NK-92 (cell line): ENCODE measurements around the gene GID8.

Source experiments
- DNase-seq: peaks from one replicate; lab custom pipeline; 2025; ENCODE audit not compliant: unreplicated experiment; lab: John Stamatoyannopoulos, UW

GID8 gene

DNA sequence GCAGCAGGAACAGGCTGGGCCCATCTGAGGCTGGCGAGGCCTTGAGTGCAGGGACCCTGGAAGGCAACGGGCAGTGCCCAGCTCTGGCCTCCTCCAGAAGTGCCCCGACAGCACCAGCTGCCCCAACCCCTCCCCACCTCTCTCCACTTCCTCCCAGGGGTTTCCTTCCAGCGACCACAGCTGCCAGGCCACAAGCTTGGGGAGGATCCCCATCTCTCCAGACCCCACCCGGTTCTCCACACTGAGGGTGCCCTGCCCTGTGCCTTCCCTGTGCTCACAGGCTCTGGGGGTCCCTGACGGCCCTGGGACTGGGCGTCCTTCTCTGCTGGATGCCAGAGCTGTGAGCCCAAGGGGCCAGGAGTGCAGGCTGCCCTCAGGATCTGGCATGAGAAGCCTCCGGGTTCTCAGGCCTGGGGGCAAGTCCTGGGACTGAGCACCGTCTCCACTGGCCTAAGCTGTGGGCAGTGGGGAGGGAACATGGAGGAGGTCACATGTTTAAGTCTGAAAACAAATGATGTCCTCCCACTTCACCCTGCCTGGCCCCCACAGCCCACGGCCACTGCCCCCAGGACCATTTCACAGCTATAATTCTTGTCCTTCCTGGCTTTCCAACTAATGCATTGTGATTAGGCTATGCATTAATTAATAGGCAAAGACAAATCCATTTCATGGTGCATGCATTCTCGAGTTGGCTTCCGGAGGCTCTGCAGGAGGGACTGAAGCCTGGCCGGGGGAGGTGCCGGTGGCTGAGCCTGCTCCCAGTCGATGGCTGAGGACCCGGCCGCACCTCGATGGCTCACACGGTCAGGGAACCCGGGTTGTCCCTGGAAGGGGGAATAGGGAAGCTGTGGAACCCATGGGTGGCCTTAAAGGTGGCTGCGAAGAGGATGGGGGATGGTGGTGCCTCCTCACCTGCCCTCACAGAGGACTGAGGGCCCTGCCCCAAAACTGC is 44.5 kb downstream of the GID8 start:
- DNase-seq = no peak

DNA sequence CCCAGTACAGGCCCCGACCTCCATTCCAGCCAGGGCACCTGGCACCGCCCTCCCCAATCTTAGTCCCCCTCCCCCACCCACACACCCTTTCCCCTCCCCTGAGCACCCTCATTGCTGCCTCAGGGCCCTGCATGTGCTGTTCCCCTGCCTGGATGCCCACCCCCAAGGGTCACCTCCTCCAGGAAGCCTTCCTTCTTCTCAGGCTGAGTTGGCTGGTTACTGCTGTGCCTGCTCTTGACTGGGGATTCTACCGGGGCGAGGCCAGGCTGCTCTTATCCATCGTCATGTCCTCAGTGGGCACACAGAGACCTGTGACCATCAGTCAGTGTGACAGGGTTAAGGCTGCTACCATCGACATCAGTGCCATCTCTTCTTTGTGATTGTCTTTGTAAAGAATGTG is 45.3 kb downstream of the GID8 start:
- DNase-seq = no peak

- DNase-seq = no peak
These were observed 46.9 kb downstream of the GID8 start for GRCh38 chr20:62984666-62985443.

GRCh38 chr20:62985444-62985778 is 47.5 kb downstream of the GID8 start:
- no peak for DNase-seq

DNA sequence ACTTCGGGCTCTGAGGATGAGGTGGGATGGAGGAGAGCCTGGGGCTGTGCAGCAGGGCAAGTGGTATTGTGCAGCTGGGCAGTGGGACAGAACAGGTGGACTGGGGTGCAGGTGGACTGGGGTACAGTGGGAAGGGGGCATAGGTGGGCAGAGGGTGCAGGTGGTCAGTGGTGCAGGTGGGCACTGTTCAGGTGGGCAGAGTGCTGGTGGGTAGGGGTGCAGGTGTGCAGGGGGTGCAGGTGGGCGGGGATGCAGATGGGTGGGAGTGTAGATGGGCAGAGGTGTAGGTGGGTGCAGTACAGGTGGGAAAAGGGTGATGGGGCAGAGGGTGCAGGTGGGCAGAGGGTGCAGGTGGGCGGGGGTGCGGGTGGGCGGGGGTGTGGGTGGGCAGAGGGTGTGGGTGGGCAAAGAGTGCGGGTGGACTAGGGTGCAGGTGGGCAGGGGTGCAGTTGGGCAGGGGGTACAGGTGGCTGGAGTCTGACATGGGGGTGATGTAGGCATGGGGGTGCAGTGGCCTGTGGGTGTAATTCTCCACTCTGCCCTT is 48.4 kb downstream of the GID8 start:
- DNase-seq = no peak

DNA sequence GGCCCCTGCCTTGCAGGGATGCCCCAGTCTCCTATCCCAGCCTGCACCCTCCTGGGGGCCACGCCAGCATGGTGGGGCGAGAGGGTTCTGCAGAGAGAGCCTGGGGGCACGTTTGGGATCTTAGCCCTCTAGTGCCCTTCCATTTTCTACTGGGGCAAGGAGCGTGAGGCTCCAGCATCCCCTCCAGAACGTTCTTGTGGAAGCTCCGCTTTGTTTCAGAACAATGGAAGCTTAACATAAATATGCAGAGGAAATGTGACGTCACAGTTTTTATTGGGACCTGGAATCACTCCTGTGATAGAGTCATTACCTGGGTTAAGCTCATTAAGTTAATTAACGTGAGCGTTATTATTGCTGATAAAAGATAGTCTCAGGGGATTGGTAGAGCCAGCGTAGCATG is 49.2 kb downstream of the GID8 start:
- no peak for DNase-seq

DNA sequence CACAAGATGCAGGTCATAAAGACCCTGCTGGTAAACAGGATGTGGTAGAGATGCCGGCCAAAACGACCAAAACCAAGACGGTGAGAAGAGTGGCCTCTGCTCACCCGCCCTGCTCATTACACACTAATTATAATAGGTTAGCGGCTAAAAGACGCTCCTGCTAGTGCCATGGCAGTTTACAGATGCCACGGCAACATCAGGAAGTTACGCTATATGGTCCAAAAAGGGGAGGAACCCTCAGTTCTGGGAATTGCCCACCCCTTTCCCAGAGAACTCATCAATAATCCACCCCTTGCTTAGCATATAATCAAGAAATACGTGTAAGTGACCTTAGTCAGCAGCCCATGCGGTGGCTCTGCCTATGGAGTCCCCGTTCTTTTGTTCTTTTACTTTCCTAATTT is 51.3 kb downstream of the GID8 start:
- no peak for DNase-seq

DNA sequence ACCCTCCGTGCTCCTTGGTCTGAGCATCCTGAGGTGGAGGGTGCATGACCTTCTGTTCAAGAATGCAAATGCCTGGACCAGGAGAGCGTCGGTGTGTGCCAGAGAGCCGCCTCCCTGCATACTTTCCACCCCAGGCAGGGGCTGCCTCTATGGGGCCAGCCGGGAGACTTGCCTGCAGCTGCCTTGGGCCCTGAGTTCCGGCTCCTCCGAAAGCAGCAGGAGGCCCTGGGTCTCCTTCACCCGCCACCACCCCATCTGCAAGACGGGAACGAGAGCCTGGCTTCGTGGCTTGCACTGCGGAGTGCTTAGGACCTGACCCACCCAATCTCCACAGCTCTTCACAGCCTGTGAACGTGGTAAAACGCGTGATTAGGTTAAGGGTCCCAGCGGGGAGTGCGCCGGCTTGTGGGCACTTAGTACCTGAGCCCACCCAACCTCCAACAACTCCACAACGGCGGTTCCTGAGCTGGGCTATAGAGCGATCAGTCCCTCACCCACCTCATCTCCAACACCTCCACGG is 52.4 kb downstream of the GID8 start:
- no peak for DNase-seq

GRCh38 chr20:62991196-62991807 is 53.4 kb downstream of the GID8 start:
- no peak for DNase-seq

- DNase-seq = no peak
These were observed 53.9 kb downstream of the GID8 start for GRCh38 chr20:62991863-62992262.

GRCh38 chr20:62993856-62994494 is 56.0 kb downstream of the GID8 start:
- DNase-seq = no peak

DNA sequence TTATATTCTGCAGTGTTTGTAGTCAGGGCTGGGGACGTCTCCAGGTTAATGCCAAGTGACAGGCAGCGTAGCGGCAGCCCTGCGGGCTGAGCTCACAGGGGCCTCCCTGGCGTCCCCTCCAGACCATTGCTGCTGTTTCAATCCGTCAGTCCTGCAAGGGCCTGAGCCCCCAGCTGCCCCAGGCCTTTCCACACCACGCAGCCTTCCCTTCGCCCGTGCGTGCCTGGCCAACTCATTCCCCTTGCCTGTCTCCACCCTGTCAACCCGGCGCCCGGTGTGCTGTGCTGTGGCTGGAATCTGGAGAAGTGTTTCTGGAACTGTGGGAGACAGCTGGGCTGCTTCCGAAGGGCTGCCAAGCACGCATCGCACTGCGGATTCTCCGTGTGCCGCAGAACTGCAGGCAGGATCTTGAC is 56.9 kb downstream of the GID8 start:
- DNase-seq = no peak

GRCh38 chr20:62995481-62995880 is 57.5 kb downstream of the GID8 start:
- no peak for DNase-seq

- no peak for DNase-seq
These were observed 58.1 kb downstream of the GID8 start for GRCh38 chr20:62995898-62996595.

DNA sequence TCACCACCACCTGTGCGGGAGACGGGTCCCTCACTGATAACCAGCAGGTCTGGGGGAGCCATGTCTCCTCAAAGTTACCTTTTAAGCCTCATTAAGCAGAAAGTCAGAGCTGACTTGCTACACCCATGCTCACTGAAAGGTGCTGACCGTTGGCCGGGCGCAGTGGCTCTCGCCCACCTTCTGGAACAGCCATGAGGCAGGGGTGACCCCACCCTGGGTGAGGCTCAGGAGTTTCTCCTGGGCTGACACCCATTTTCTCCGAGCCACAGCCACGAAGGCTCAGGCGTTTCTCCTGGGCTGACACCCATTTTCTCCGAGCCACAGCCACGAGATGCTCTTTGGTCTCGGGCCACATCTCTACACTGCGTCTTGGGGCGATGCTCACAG is 58.6 kb downstream of the GID8 start:
- DNase-seq = no peak

DNA sequence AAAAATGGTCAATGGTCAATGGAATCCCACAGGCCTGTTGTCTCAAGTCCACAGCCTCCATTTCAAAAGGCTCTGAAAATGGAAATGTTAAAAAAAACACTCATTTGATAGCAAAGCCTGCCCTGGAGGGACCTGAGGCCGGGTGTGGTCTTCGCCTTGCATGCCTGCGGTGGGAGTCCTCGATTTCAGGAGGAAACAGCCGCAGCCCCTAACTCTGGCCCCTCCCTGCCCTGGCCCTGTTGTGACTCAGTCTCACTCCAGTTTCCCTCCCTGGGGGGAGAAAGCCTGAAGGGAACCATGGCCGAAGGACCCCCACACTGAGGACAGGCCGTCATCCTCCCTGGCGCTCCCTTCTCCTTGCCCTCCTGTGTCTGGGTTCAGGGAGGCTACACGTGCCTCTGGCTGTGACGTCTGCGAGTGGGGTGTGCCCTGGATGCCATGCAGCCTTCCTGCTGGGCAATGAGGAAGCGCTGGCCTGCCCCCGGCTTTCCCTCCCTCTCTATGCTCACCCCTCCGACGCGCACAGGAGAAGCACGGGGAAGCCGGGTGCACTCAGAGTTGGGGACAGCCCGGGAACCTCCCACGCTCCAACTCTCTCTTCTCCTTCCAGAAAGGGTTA is 59.6 kb downstream of the GID8 start:
- DNase-seq = no peak
